ENCODE measurements around the gene CTNNA3. TPM values are rescaled to one million over a fixed set of nuclear protein-coding genes. Genes with fewer than 3 reads are reported as not detected.

The CTNNA3 gene
- total and polyA plus RNA-seq, 2 donors (not counting 1 experiment from before 2014, with no cell fraction given), result not detected

- H3K4me1 ChIP-seq (ENCODE audit: control insufficient read depth, extremely low read depth, insufficient read depth, low read length), result no peaks in the 10 kb centered on the region
- H3K9ac ChIP-seq (ENCODE audit: insufficient read depth, low read length), result no peak overlapping the region
- no peak overlapping the region for H3K4me2 ChIP-seq (ENCODE audit: extremely low read depth, insufficient read depth, low read length)
- no peaks in the 10 kb centered on the region for H3K9me3 ChIP-seq (ENCODE audit: control insufficient read depth, insufficient read depth, low read depth, low read length)
- TF ChIP-seq EZH2 (IDR thresholded peaks at IDR 0.05; ENCODE audit: low read length, missing control alignments) (no peak), CTCF (conservative IDR thresholded peaks at IDR 0.05 in 1 of 2, IDR thresholded peaks at IDR 0.05 in 1 of 2; ENCODE audit: low read depth in 1 of 2, low read length in 2 of 2) (no peak)
- DNase-seq (ENCODE audit: low read depth in 2 of 2), result no peak
- H3K4me3 ChIP-seq (replicated peaks in 1 of 4; ENCODE audit: control extremely low read depth in 1 of 4, insufficient read depth in 1 of 4, low read depth in 3 of 4, low read length in 4 of 4), result no peak overlapping the region
- H3K27ac ChIP-seq (ENCODE audit: insufficient read depth, low read length), result no peak overlapping the region
- no peaks in the 10 kb centered on the region for H3K79me2 ChIP-seq (ENCODE audit: control insufficient read depth, insufficient read depth, low read length)
- H4K20me1 ChIP-seq (ENCODE audit: control insufficient read depth, extremely low read depth, insufficient read depth, low read length), result no peaks in the 10 kb centered on the region
- H3K36me3 ChIP-seq (ENCODE audit: control insufficient read depth, insufficient read depth, low read length), result no peaks in the 10 kb centered on the region
- no peaks in the 10 kb centered on the region for H3K27me3 ChIP-seq (ENCODE audit: control insufficient read depth, insufficient read depth, low read length)
- no peak overlapping the region for H2AFZ ChIP-seq (ENCODE audit: low read length)
These were observed 713.1 kb downstream of the CTNNA3 start for GRCh38 chr10:66982792-66983474.

- Histone ChIP-seq H3K4me1 (ENCODE audit: control insufficient read depth, extremely low read depth, insufficient read depth, low read length) (no peaks in the 10 kb centered on the region), H3K9me3 (ENCODE audit: control insufficient read depth, insufficient read depth, low read depth, low read length) (no peaks in the 10 kb centered on the region), H3K27me3 (ENCODE audit: control insufficient read depth, insufficient read depth, low read length) (no peaks in the 10 kb centered on the region), H3K4me3 (replicated peaks in 1 of 4; ENCODE audit: control extremely low read depth in 1 of 4, insufficient read depth in 1 of 4, low read depth in 3 of 4, low read length in 4 of 4) (no peak overlapping the region), H4K20me1 (ENCODE audit: control insufficient read depth, extremely low read depth, insufficient read depth, low read length) (no peaks in the 10 kb centered on the region), H3K36me3 (ENCODE audit: control insufficient read depth, insufficient read depth, low read length) (no peaks in the 10 kb centered on the region), H3K4me2 (ENCODE audit: extremely low read depth, insufficient read depth, low read length) (no peak overlapping the region), H3K79me2 (ENCODE audit: control insufficient read depth, insufficient read depth, low read length) (no peaks in the 10 kb centered on the region), H3K9ac (ENCODE audit: insufficient read depth, low read length) (no peak overlapping the region), H2AFZ (ENCODE audit: low read length) (no peak overlapping the region), H3K27ac (ENCODE audit: insufficient read depth, low read length) (no peak overlapping the region)
- no peak for DNase-seq (ENCODE audit: low read depth in 2 of 2)
- TF ChIP-seq CTCF (conservative IDR thresholded peaks at IDR 0.05 in 1 of 2, IDR thresholded peaks at IDR 0.05 in 1 of 2; ENCODE audit: low read depth in 1 of 2, low read length in 2 of 2), result no peak
- no peak for TF ChIP-seq EZH2 (IDR thresholded peaks at IDR 0.05; ENCODE audit: low read length, missing control alignments)
These were observed 714.0 kb downstream of the CTNNA3 start for GRCh38 chr10:66982053-66982420.

GRCh38 chr10:66981361-66982052 lies 714.5 kb downstream of the CTNNA3 start:
- TF ChIP-seq CTCF (conservative IDR thresholded peaks at IDR 0.05 in 1 of 2, IDR thresholded peaks at IDR 0.05 in 1 of 2; ENCODE audit: low read depth in 1 of 2, low read length in 2 of 2) (no peak), EZH2 (IDR thresholded peaks at IDR 0.05; ENCODE audit: low read length, missing control alignments) (no peak)
- no peak overlapping the region for H2AFZ ChIP-seq (ENCODE audit: low read length)
- H3K4me2 ChIP-seq (ENCODE audit: extremely low read depth, insufficient read depth, low read length), result no peak overlapping the region
- no peaks in the 10 kb centered on the region for H3K4me1 ChIP-seq (ENCODE audit: control insufficient read depth, extremely low read depth, insufficient read depth, low read length)
- no peaks in the 10 kb centered on the region for H4K20me1 ChIP-seq (ENCODE audit: control insufficient read depth, extremely low read depth, insufficient read depth, low read length)
- H3K27ac ChIP-seq (ENCODE audit: insufficient read depth, low read length), result no peak overlapping the region
- H3K36me3 ChIP-seq (ENCODE audit: control insufficient read depth, insufficient read depth, low read length), result no peaks in the 10 kb centered on the region
- no peak overlapping the region for H3K9ac ChIP-seq (ENCODE audit: insufficient read depth, low read length)
- no peaks in the 10 kb centered on the region for H3K79me2 ChIP-seq (ENCODE audit: control insufficient read depth, insufficient read depth, low read length)
- H3K4me3 ChIP-seq (replicated peaks in 1 of 4; ENCODE audit: control extremely low read depth in 1 of 4, insufficient read depth in 1 of 4, low read depth in 3 of 4, low read length in 4 of 4), result no peak overlapping the region
- no peak for DNase-seq (ENCODE audit: low read depth in 2 of 2)
- H3K9me3 ChIP-seq (ENCODE audit: control insufficient read depth, insufficient read depth, low read depth, low read length), result no peaks in the 10 kb centered on the region
- H3K27me3 ChIP-seq (ENCODE audit: control insufficient read depth, insufficient read depth, low read length), result no peaks in the 10 kb centered on the region
